Occipital lobe (tissue), 2 donors: ENCODE data around the gene MKNK1. TPM values are rescaled to one million over a fixed set of nuclear protein-coding genes. Genes with fewer than 3 reads are reported as not detected.
A peak's percentile ranks its signal among the peaks of the same experiment; 100 is the strongest.

ENCODE experiments used
- DNase-seq: peaks from one replicate; lab custom pipeline; 2025; lab: John Stamatoyannopoulos, UW
- total RNA-seq: library from RNA; depleted of rRNA; stranded (reverse); fragments of >200 nt; gene quantifications from one replicate; pipeline ENCODE4 v1.2.3, GENCODE V29; 2014

MKNK1 gene
- total RNA-seq, 1 donor from 2014 or later = 8.7 TPM

DNA sequence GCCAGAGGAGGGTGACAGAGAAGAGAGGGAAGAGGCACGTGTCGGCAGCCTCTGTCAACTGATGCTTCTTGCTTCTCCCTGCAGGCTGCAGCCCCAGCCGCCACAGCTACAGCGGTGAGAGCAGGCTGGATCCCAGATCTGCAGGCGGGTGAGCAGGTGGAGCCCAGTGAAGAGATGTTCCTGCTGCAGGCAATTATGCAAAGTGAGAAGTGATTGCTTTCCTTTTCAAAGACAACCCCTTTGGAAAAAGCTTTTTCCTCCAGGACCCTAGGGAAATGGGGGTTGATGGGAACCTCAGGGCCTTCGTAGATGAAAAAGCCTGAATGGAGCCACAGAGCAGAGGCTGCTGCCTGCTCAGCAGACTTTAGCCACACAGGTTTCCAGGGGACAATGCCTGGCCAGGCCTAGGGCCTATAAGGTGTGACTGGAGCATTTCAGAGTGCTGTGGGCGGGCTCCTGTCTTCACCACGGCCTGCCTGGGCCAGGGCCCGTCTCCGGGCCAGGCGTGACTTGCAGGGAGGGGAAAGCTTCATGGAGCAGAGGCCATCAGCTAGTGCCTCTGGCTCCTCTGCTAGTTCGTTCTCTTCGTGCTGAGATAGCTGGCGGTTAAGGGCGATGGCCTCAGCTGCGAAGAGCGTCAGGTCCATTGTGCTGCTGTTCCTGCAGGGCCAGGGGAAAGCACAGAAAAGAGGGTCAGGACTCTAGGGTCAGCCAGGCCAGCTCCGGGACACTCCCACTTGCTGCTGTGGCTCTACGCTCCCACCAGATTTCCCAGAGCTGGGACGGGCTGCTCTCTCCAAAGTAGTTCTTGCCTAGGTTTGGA lies 45.7 kb downstream of the MKNK1 start:
- DNase-seq = peak; percentile 35

DNA sequence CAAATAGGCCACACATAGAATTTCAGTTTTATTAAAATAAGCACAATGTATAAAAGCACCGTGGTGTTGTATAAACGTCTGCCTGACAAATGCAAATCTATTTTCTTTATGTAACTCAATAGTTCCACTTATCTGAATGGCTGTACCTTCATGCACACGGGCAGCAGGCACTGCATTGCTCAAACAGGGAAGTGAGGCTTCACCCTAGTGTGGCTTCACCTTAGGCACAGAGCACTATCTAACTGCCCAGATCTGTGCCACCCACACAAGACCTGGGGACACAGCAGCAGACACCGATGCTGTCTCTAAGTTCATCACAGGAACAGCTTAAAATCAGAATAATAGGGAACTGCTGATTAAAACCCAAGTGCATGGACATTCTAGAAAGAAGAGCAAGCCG lies 46.7 kb downstream of the MKNK1 start:
- no peak for DNase-seq

DNA sequence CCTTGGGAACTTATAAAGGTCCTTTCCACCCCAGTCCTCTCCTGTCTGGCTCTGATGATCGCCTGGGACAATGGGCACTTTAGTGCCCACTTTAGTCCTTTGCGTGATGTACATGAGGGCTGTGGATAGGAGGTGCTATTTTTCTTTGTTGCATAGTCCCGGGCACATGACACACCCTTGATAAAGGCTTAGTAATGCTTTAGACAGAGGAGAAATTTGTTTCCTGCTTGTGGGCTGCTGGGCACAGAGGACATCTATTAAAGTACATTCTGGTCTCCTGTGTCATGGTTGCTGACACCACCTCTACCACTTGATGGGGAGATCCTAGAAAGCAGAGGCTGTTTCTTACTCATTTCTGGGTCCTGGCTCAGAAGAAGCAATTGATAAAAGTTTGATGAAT lies 47.2 kb downstream of the MKNK1 start:
- no peak for DNase-seq

DNA sequence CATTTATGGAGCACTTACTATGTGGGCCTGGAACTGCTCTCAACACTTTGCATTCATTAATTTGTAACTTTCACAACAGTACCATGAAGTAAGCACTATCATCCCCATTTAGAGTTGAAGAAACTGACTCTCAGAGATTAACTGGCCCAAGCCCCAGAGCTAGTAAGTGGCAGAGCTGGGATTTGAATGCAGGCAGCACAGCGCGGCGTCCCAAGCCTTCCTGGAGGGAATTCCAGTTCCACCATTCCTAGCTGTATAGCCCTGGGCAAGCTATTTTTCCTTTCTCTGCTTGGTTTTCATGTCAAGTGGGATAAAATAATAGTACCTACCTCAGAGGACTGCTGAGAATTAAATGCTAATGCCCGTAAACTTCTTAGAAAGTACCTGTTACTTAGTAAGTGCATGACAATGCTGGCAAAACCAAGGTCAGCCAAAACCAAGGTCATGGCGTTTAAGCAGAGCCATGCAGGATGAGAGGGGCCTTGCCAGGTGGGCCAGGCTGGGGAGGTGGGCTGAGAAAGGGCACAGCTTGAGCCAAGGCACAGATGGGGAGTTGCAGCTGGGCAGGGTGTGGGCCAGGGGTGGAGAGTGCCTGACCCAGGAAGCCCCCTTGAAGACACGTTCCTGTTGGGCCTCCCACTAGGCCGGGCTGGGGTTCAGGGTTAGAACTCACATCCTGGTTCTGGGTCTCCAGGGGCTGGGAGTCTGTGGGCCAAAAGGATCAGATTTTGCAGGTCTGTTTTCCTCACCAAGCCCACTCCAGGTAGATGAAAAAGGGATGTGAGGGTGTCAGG lies 48.0 kb downstream of the MKNK1 start:
- DNase-seq = no peak

DNA sequence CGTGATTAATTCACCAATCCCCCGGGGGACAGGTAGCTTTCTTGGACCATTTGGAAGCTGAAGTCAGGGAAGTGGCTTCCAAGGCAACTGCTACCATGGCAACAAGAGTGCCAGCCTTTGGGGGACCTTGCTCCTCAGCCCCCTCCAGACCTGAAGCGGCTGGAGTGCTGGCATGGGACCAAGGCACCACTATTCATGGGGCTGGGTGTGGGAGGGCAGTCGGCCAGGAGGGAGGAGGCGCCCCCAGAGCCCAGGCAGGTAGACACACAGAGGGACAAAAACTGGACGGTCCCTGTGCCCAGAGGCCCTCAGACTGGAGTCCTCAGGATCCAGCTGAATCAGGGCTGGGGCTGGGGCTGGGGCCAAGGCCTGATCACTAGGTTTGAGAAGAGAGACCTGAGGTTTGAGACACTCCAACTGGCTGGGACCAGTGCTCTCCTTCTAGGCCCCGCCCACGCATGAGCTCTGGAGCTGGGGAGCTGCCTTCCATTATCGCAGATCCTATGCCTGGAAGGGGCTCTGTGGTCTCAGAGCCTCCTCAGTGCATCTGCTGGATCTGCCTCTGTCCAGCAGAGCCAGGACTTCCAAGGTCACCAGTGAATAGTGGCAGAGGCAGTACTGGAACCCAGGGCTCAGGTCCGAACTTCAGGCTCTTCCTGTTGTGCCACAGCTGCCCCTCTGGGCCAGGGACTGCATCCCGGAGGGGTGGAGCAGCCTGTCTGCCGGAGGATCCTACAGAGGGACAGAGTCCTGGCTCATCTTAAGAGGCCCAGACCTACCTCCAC lies 49.3 kb downstream of the MKNK1 start:
- no peak for DNase-seq

DNA sequence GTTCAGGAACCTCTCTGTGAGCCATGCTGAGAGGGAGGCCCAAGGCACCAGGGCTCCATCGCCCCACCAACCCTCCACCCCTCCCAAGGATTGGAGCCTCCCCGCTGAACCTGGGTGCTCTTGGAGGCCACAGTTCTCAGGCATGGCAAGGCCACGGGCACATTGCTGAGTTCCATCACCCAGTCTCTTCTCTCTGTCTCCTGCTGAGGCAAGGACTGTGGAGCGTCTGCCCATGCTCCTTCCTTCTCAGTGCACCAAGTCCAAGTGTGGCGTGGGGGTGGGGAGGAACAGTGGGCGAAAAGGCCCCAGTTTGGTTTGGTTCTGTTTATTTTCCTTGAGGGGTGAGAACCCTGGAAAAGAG lies 49.9 kb downstream of the MKNK1 start:
- no peak for DNase-seq

DNA sequence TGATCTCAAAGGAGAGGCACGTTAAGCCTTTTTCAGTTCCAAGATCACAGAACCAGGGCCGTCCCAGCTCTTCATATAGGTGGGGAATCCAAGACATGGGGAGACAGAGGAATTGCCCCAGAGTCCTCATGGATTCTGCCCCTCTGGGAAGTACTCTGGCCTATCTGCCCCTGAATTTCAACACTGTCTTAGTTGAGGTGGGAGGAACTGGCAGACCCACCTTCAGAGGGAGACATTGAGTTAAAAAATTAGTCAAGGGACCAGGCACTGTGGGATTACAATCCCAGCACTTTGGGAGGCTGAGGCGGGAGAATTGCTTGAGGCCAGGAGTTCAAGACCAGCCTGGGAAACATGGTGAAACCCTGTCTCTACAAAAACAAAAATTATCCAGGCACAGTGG lies 50.6 kb downstream of the MKNK1 start:
- no peak for DNase-seq

DNA sequence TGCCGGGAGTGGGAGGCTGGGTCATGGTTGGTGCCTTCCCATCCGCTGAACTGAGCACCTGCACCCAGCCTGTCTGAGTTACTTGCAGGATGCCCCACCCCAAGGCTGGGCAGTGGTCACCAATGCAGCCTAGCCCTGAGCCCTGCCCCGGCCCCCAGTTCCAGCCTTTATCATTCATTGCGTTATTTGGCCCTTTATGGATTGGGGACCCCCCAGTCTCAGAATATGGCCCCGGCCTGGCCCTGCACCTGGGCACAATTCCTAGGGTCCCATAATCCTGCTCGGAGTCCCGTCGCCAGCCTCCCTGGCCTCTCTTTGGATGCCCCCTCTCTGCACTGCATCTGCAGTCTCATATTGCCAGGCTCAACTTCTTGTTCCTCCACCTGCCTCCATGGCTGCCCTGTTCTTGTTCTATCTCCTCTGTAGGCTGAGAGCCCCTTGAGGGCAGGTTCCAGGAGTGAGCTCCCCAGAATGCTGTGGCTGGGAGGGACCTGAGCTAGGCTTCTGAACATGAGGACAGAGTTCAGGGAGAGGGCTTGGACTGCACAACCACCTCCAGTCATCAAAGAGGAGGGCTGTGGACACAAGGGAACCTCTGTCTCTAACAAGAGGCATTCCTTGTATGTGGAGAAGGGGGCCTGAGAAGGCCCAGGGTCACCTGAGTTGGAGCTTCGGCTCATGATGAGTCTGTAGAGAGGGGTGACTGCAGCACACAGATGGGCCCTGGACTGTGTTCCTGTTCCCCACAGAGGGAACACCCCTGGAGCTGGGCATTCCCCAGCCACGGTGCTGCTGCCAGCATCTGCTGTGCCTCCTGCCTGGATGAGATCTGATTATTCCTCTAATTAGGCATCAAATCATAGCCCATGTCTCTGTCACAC lies 51.5 kb downstream of the MKNK1 start:
- DNase-seq = no peak

DNA sequence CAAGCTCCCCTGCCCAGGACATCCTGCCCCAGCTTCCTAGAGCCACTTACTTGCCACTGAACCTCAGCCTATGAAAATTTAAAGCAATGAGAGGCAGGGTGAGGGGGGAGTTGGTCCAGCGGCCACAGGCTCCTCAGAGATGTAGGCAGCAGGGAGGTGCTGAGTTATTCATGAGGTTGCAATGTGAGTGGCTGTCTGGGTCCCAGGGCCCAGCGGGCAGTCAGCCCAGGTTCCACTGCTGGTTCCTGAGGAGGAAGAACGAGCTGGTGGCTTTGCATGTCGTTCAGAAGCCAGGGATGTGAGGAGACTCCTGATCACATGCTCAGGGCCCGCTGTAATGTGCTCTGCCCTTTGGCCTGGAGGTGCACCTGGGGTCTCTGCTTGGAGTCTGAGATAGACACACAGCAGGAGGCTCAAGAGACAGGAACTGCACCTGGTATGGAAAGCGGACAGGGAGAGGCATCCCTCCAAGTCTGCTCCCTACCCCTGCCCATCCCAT lies 52.4 kb downstream of the MKNK1 start, which contains the start of gene KNCN:
KNCN (minus strand) TSS at position 51 of the 499 bp plus-strand sequence. CDS start 432 bp downstream, outside the sequence.
- no peak for DNase-seq

DNA sequence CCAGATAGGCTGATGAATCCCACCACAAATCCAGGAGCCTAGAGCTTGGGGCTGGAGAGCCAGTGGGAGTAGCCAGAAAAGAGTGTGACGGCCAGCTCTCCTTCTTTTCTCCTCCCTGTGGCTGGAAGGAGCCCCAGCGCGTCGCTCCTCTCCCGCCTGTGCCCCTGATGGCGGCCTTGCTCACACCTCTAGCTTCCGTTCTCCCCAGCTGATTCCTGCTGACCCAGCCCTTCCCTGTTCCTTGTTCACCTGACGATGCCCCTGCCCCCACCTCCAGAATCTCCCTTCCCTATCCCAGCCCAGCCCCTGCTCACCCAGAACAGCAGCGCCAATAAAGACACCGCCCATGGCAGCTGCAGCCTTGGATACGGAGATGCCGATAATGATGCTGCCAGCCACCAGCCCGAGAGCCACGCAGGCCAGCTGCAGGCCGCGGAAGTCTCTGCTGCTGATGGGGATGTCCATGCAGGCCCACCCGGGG lies 53.3 kb downstream of the MKNK1 start:
- no peak for DNase-seq

DNA sequence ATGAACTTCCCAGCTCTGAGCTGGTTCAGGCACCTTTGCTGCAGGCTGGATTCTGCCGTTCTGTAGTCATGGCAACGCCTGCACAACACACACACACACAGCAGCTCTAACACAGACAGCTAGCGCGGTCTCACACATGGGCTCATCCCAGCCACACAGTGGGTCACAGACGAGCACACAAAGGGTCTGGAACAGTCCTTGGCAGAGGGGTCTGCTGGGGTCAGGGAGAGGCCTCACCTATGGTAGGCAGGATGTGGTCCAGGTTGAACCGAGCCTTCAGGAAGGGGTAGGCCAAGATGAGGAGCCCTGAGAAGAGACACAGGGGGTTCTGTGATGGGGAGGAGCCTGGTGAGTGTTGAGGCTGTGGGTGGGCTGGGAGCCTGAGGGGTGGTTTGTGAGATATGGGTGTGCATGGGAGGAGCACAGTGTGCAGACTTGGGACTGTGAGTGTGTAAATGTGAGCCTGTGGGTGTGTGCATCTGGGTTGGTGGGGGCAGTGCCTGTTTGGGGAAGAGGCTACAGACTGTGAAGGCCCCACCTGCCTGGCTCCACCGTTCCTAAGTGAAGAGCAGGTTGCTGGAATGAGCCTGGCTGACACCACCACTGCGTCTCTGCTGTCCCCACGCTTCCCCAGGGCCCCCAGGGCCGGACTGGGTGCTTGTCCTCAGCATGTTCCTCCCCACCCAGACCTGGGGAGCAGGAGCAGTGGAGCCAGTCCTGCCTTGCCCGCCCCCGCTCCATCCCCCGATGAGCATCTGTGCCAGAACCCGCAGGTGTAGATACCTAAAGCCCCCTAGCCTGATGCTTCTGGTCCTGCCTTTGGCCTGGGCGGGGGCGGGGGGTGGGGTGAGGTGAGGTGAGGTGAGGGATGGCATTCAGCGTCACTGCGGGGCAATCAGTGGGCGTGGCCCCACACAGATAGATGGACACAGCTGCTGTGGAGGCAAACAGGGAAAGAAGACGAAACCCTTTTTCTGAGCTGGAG lies 54.1 kb downstream of the MKNK1 start:
- DNase-seq = peak; percentile 43

DNA sequence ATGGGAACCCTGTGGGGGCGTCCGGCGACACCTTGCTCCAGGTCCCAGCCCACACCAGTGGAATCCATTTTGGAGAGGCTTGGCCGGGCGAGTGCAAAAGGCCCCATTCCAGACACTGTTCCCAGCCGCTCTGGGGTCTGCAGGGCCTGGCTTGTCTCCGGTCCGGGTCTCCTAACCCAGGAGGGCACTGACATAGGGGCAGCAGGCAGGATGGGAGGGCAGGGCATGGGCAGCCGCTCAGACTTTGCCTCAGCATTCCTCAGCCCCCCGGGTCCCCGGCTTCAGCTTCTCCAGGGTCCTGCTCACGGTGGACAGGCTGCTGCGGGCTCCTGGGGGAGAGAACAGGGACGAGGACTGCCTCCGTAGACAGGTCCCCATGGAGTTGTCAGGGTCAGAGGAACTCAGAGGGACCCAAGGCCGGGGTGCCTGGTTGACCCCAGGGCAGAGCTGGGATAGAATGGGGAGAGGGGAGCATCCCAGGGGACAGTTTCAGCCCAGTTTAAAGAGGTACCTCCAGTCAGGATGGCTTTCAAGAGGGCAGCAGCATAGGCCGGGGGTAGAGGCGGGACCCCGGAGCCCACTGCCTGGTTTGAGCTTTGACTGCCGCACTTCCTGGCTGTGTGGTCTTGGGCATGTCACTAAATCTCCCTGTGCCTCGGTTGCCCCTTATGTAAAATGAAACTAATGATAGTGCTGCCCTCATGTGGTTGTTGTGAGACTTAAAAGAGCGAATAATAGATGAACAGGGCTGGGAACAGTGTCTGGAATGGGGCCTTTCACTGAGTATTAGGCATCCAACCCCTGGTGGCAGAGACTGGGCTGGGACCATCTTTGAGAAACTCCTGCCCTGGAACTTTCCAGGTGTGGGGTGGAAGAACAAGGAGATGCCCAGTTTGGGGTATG lies 56.3 kb downstream of the MKNK1 start:
- no peak for DNase-seq

DNA sequence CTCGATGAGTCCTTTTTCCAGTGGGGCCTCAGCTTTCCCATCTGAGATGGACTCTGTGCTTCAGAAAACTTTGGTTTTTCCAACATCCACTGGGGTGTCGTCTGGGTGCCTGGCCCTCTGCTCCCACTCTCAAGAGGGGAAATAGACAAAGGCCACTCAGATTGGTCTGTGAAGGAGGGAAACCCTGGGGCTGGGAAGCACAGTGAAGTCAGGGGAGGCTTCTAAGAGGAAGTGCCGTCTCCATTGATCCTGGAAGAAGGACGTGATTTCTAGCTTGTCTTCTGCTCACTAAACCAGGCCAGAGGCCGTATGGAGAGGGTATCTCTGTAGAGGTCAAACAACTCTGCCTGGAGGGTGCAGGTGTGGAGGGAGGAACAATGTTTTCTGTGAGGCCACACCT lies 57.9 kb downstream of the MKNK1 start:
- DNase-seq = no peak

DNA sequence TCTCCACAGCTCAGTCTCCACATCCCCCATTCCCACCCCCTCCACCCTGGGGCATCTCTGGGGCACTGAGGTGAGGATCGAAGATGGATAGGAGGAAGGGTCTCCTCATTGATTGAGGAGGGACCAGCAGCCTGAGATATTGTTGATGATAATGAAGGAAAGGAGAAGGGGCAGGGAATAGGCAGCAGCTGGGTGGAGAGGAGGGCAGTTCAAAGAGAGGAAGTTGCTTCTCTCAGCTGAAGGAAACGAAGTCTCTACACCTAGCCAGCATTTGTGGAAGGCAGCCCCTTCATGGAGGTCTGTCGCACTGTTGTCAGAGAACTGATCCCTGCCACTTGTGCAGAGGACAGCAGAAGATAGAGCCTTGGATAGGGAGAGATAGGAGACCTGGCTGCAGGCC lies 58.3 kb downstream of the MKNK1 start:
- no peak for DNase-seq

DNA sequence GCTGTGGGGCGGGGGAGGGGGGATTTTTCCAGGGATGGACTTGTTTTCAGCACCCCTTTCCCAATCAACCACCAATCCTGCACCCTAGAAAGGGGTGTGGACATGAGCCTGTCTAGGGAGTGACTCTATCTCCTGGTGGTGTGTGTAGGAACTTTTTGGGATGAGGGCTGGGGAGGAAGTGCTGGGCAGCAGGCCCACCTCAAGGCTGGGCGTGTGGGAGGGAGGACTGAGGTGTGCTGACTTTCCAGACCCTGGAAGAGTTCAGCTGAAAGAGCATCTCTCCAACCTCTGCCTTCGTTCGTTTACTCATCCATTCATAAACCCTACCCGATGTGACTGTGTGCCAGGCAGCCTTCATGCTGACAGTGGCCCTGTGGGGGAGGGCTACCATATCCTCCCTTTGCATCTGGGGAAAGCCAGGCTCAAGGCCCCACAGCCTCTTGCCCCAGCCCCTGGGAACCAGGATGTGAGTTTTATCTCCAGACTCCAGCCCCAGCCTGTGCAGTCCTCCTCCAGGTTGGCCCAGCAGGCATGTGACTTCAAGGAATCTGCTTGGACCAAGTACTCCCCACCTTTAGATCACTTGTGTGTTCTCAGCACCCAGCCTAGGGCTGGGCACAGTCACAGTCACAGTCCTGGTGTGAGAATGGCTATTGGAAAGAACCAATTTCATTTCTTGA lies 59.4 kb downstream of the MKNK1 start:
- no peak for DNase-seq

DNA sequence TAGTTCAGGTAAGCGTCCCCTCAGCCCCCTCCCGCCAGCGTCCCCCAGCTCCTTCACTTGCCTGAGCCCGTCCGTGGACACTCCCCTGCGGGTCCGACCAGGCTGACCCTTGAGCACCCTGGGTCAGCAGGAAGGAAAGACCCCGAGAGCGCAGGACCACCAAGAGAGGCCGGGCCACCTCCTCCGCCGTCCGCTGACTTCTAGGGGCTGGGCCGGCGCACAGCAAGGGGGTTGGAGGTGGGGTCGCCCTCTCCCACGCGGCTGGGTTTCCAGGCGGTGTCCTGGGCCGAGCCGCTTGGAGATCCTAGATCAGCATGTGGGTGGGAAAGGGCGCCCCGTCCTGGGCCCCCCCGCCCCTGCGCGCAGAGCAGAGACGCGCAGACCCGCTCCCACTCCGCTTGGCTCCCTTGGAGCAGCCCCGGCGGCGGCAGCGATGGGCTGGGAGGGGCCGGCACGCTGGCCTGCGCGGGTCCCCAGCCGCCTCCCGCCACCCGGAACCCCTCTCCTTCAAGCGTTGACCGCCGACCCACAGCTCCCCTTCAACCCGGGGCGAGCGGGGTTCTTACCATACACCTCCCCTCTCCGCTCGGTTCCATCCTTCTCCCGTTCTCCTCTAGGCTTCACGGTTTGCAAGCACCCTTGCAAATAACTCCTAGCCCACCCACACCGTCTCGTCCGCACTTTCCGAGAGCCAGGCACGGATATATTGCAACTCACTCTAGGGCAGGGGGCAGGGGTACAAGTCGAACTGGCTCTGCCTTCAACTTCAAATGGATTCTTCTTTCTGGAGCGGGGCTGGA lies 60.1 kb downstream of the MKNK1 start:
- no peak for DNase-seq

DNA sequence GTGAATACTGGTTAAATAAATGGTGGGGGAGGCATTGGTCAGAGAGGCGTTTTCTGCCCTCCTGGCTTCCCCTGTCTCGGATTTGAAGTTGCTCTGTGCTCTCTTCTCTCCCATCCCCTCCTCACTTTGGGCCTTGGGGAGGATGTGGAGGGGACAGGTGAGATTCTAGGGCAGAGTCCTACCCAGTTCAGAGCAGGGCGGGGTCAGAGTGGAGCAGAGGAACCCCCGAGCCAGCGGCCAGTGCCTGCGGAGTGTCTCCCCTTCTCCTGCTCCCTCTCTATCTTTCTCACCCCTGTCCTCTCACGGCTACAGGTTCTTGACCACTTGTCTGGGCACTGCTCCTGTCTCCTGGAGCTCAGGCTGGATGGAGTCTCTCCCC lies 60.7 kb downstream of the MKNK1 start:
- DNase-seq = no peak
